T-helper 17 cell (primary cell): ENCODE data around the gene SLC25A11. TPM values are rescaled to one million over a fixed set of nuclear protein-coding genes. Genes with fewer than 3 reads are reported as not detected.

Source experiments
- ATAC-seq: fragments of 150-1000 bp; cut with Tn5 transposase; 2 replicates; pipeline ENCODE4 v1.10.0; 2021; ENCODE audit warnings: mild to moderate bottlenecking, moderate library complexity
- DNase-seq, 3 donors: peaks; one replicate each; pipeline versions ENCODE4 v3.0.0 to v3.0.0-alpha.2; 2020 to 2021
- H3K9me3 ChIP-seq: one replicate; pipeline ENCODE4 v1.7.0; 2013; ENCODE audit warnings: low read length, mild to moderate bottlenecking; ENCODE audit not compliant: control insufficient read depth, poor library complexity, severe bottlenecking
- H3K27ac Mint-ChIP-seq: one replicate; pipeline ENCODE4 v1.8.0; 2022; ENCODE audit warnings: mild to moderate bottlenecking, moderate library complexity, mixed read lengths
- H3K27me3 Mint-ChIP-seq: one replicate; pipeline ENCODE4 v1.8.0; 2022; ENCODE audit warnings: mixed read lengths
- H3K36me3 Mint-ChIP-seq: one replicate; pipeline ENCODE4 v1.8.0; 2022; ENCODE audit warnings: low read depth, mixed read lengths
- H3K4me1 Mint-ChIP-seq: one replicate; pipeline ENCODE4 v1.8.0; 2022; ENCODE audit warnings: mild to moderate bottlenecking, mixed read lengths
- H3K4me3 Mint-ChIP-seq: one replicate; pipeline ENCODE4 v1.8.0; 2022; ENCODE audit warnings: mild to moderate bottlenecking, moderate library complexity, mixed read lengths
- total RNA-seq, 4 donors: library from RNA in 2 of 4; stranded (reverse) in 2 of 4; gene quantifications; one replicate each; pipeline ENCODE4 v1.2.3 and lab custom pipeline; 2022 to 2026

Gene SLC25A11
- total RNA-seq, 2 donors from 2014 or later, result 26.2 to 26.4 TPM

GRCh38 chr17:4897785-4898184 is 42.1 kb downstream of the SLC25A11 start:
- Mint-ChIP-seq H3K27ac (peak overlapping the region; percentile 39), H3K4me1 (peaks cover 21% of the 10 kb centered on the region), H3K27me3 (no peaks in the 10 kb centered on the region), H3K36me3 (no peaks in the 10 kb centered on the region), H3K4me3 (peak overlapping the region; percentile 79)
- DNase-seq (no peak), ATAC-seq (no peak)
- H3K9me3 ChIP-seq, result no peaks in the 10 kb centered on the region

GRCh38 chr17:4897198-4897687 is 42.6 kb downstream of the SLC25A11 start:
- no peak overlapping the region for H3K27ac Mint-ChIP-seq
- no peaks in the 10 kb centered on the region for H3K9me3 ChIP-seq
- no peaks in the 10 kb centered on the region for H3K36me3 Mint-ChIP-seq
- ATAC-seq (no peak), DNase-seq (no peak)
- H3K4me1 Mint-ChIP-seq, result peaks cover 16% of the 10 kb centered on the region
- H3K4me3 Mint-ChIP-seq, result no peak overlapping the region
- no peaks in the 10 kb centered on the region for H3K27me3 Mint-ChIP-seq

- no peaks in the 10 kb centered on the region for H3K9me3 ChIP-seq
- H3K27me3 Mint-ChIP-seq, result no peaks in the 10 kb centered on the region
- no peak for DNase-seq
- H3K27ac Mint-ChIP-seq, result no peak overlapping the region
- ATAC-seq, result no peak
- H3K4me1 Mint-ChIP-seq, result peaks cover 16% of the 10 kb centered on the region
- H3K4me3 Mint-ChIP-seq, result no peak overlapping the region
- H3K36me3 Mint-ChIP-seq, result no peaks in the 10 kb centered on the region
These were observed 43.3 kb downstream of the SLC25A11 start for GRCh38 chr17:4896332-4897197.

GRCh38 chr17:4895657-4896331 is 44.1 kb downstream of the SLC25A11 start:
- DNase-seq (no peak), ATAC-seq (no peak)
- no peaks in the 10 kb centered on the region for H3K9me3 ChIP-seq
- H3K4me3 Mint-ChIP-seq, result no peak overlapping the region
- peaks cover 12% of the 10 kb centered on the region for H3K4me1 Mint-ChIP-seq
- H3K36me3 Mint-ChIP-seq, result no peaks in the 10 kb centered on the region
- H3K27ac Mint-ChIP-seq, result no peak overlapping the region
- no peaks in the 10 kb centered on the region for H3K27me3 Mint-ChIP-seq

- ATAC-seq (no peak), DNase-seq (no peak)
- H3K27me3 Mint-ChIP-seq, result no peaks in the 10 kb centered on the region
- no peaks in the 10 kb centered on the region for H3K36me3 Mint-ChIP-seq
- no peak overlapping the region for H3K27ac Mint-ChIP-seq
- H3K4me3 Mint-ChIP-seq, result no peak overlapping the region
- peaks cover 10% of the 10 kb centered on the region for H3K4me1 Mint-ChIP-seq
- H3K9me3 ChIP-seq, result no peaks in the 10 kb centered on the region
These were observed 44.7 kb downstream of the SLC25A11 start for GRCh38 chr17:4895121-4895520.

- H3K9me3 ChIP-seq, result no peaks in the 10 kb centered on the region
- no peak overlapping the region for H3K4me3 Mint-ChIP-seq
- peaks cover 2% of the 10 kb centered on the region for H3K36me3 Mint-ChIP-seq
- H3K27ac Mint-ChIP-seq, result no peak overlapping the region
- no peak for DNase-seq
- peaks cover 8% of the 10 kb centered on the region for H3K4me1 Mint-ChIP-seq
- ATAC-seq, result no peak
- no peaks in the 10 kb centered on the region for H3K27me3 Mint-ChIP-seq
These were observed 45.9 kb downstream of the SLC25A11 start for GRCh38 chr17:4893721-4894560.

GRCh38 chr17:4893272-4893671 is 46.6 kb downstream of the SLC25A11 start:
- H3K4me3 Mint-ChIP-seq, result no peak overlapping the region
- no peaks in the 10 kb centered on the region for H3K9me3 ChIP-seq
- H3K36me3 Mint-ChIP-seq, result peaks cover 2% of the 10 kb centered on the region
- ATAC-seq, result no peak
- H3K27ac Mint-ChIP-seq, result no peak overlapping the region
- H3K4me1 Mint-ChIP-seq, result peaks cover 5% of the 10 kb centered on the region
- no peak for DNase-seq
- no peaks in the 10 kb centered on the region for H3K27me3 Mint-ChIP-seq

GRCh38 chr17:4892499-4893221 is 47.2 kb downstream of the SLC25A11 start:
- peaks cover 3% of the 10 kb centered on the region for H3K4me1 Mint-ChIP-seq
- H3K27me3 Mint-ChIP-seq, result no peaks in the 10 kb centered on the region
- ATAC-seq (no peak), DNase-seq (no peak)
- H3K9me3 ChIP-seq, result no peaks in the 10 kb centered on the region
- H3K27ac Mint-ChIP-seq, result no peak overlapping the region
- H3K4me3 Mint-ChIP-seq, result no peak overlapping the region
- H3K36me3 Mint-ChIP-seq, result peaks cover 2% of the 10 kb centered on the region

- ATAC-seq, result no peak
- DNase-seq, result no peak
- H3K36me3 Mint-ChIP-seq, result peaks cover 6% of the 10 kb centered on the region
These were observed 48.1 kb downstream of the SLC25A11 start for GRCh38 chr17:4891411-4892410.

GRCh38 chr17:4887581-4887980 is 52.3 kb downstream of the SLC25A11 start:
- H3K36me3 Mint-ChIP-seq, result peaks cover 6% of the 10 kb centered on the region

More at GRCh38 chr17:4891411-4892410, 48.1 kb downstream of the SLC25A11 start:
- no peak overlapping the region for H3K4me3 Mint-ChIP-seq
- H3K27ac Mint-ChIP-seq, result no peak overlapping the region
- H3K9me3 ChIP-seq, result no peaks in the 10 kb centered on the region
- peaks cover 3% of the 10 kb centered on the region for H3K4me1 Mint-ChIP-seq
- no peaks in the 10 kb centered on the region for H3K27me3 Mint-ChIP-seq

More at GRCh38 chr17:4887581-4887980, 52.3 kb downstream of the SLC25A11 start:
- DNase-seq (no peak), ATAC-seq (no peak)
- Mint-ChIP-seq H3K4me3 (no peak overlapping the region), H3K27me3 (no peaks in the 10 kb centered on the region), H3K27ac (no peak overlapping the region), H3K4me1 (peaks cover 3% of the 10 kb centered on the region)
- H3K9me3 ChIP-seq, result no peaks in the 10 kb centered on the region
